Measurements from ENCODE around the gene CHST11. TPM values are rescaled to one million over a fixed set of nuclear protein-coding genes. Genes with fewer than 3 reads are reported as not detected.

The CHST11 gene
- total RNA-seq, 1 experiment from 2014 or later: 1.1 TPM

- BruUV-seq (replicated peaks): no TSS peak
- ChIA-PET POLR2A (ENCODE audit: low non-redundant PET) (interaction anchor here (0.6 kb wide), 1 partner anchor 16 kb away, joined by 3 read pairs; no protein-coding TSS in a partner anchor), CTCF (no interaction called here)
- H3K27me3 ChIP-seq (replicated peaks; ENCODE audit: insufficient read depth, low read depth, low read length, poor library complexity): no peaks in the 10 kb centered on the region
- H3K36me3 ChIP-seq (ENCODE audit: insufficient read depth, low read length, poor library complexity, severe bottlenecking): no peaks in the 10 kb centered on the region
- no peak for DNase-seq (ENCODE audit: low spot score)
- no peak overlapping the region for H3K4me3 ChIP-seq (ENCODE audit: low read depth, low read length, poor library complexity, severe bottlenecking)
- intact Hi-C loops (cut with micrococcal nuclease; ENCODE audit: unreplicated experiment): no loop called here
- TF ChIP-seq EZH2 (IDR thresholded peaks at IDR 0.05; ENCODE audit: borderline replicate concordance, low read depth, low read length, poor library complexity, severe bottlenecking) (no peak), CTCF (conservative IDR thresholded peaks at IDR 0.05; ENCODE audit: low read depth, low read length) (no peak)
- H3K4me1 ChIP-seq (ENCODE audit: insufficient read depth, low read length, poor library complexity, severe bottlenecking): no peaks in the 10 kb centered on the region
- no peaks in the 10 kb centered on the region for H3K9me3 ChIP-seq (ENCODE audit: low read depth, low read length, poor library complexity, severe bottlenecking)
- no peak overlapping the region for H3K27ac ChIP-seq (ENCODE audit: low read depth, low read length, poor library complexity, severe bottlenecking)
Measured at GRCh38 chr12:104634852-104635251, 178.1 kb downstream of the CHST11 start.

DNA sequence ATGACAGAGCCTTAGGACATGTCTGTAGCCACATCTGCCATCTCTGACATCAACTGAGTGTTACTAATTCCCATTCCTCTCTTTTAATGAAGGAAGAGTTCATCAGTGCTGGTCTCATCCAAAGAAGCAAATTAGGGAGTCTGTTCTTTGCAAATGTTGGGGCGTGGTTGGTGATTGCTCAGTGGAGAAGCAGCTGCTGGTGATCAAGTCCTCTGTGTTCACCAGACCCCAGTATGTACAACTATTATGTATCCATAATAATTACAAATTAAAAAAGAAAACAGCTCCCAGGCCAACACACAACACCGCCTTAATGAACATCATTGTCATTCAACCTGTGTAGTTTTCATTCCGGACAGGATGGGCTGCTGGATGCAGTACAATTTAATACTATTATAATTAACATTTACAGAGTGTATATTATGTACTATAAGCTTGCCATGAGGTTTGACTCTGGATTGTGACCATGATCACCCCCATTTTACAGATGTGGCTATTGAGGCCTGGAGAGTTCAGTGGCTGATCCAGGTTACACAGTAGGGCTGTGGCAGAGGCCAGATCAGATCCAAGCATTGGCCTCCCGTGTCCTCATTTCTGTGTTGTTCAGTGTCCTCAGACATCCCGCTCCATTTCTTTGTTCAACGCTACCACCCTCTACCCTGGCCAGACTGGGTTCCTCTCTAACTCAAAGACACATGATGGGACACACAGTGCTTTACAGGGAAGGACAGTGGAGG lies 179.0 kb downstream of the CHST11 start:
- BruUV-seq (replicated peaks): no TSS peak
- ChIA-PET POLR2A (ENCODE audit: low non-redundant PET) (no interaction called here), CTCF (no interaction called here)
- TF ChIP-seq EZH2 (IDR thresholded peaks at IDR 0.05; ENCODE audit: borderline replicate concordance, low read depth, low read length, poor library complexity, severe bottlenecking) (no peak), CTCF (conservative IDR thresholded peaks at IDR 0.05; ENCODE audit: low read depth, low read length) (no peak)
- Histone ChIP-seq H3K27me3 (replicated peaks; ENCODE audit: insufficient read depth, low read depth, low read length, poor library complexity) (no peaks in the 10 kb centered on the region), H3K9me3 (ENCODE audit: low read depth, low read length, poor library complexity, severe bottlenecking) (no peaks in the 10 kb centered on the region), H3K4me3 (ENCODE audit: low read depth, low read length, poor library complexity, severe bottlenecking) (no peak overlapping the region), H3K27ac (ENCODE audit: low read depth, low read length, poor library complexity, severe bottlenecking) (no peak overlapping the region), H3K36me3 (ENCODE audit: insufficient read depth, low read length, poor library complexity, severe bottlenecking) (no peaks in the 10 kb centered on the region), H3K4me1 (ENCODE audit: insufficient read depth, low read length, poor library complexity, severe bottlenecking) (no peaks in the 10 kb centered on the region)
- no peak for DNase-seq (ENCODE audit: low spot score)
- intact Hi-C loops (cut with micrococcal nuclease; ENCODE audit: unreplicated experiment): no loop called here

DNA sequence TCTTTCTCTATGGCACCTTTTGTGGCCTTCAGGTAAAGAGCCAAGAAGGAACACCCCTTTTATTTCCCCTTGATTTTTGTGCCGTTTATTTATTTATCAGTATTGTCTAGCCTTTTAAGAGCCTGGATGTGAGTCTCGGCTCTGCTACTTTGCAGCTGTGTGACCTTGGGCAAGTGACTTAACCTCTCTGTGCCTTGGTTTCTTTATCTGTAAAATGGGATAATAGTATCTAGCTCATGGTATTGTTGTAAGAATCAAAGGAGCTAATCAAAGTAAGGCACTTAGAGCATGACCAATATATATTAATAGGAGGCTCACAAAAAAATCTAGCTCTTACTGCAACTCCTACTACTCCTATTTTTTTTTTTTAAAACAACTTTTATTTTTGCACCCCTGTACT lies 179.7 kb downstream of the CHST11 start:
- no TSS peak for BruUV-seq (replicated peaks)
- H3K4me3 ChIP-seq (ENCODE audit: low read depth, low read length, poor library complexity, severe bottlenecking): no peak overlapping the region
- H3K27ac ChIP-seq (ENCODE audit: low read depth, low read length, poor library complexity, severe bottlenecking): no peak overlapping the region
- DNase-seq (ENCODE audit: low spot score): no peak
- no peaks in the 10 kb centered on the region for H3K27me3 ChIP-seq (replicated peaks; ENCODE audit: insufficient read depth, low read depth, low read length, poor library complexity)
- intact Hi-C loops (cut with micrococcal nuclease; ENCODE audit: unreplicated experiment): no loop called here
- ChIA-PET POLR2A (ENCODE audit: low non-redundant PET) (no interaction called here), CTCF (no interaction called here)
- H3K4me1 ChIP-seq (ENCODE audit: insufficient read depth, low read length, poor library complexity, severe bottlenecking): no peaks in the 10 kb centered on the region
- H3K9me3 ChIP-seq (ENCODE audit: low read depth, low read length, poor library complexity, severe bottlenecking): no peaks in the 10 kb centered on the region
- TF ChIP-seq CTCF (conservative IDR thresholded peaks at IDR 0.05; ENCODE audit: low read depth, low read length): no peak
- no peak for TF ChIP-seq EZH2 (IDR thresholded peaks at IDR 0.05; ENCODE audit: borderline replicate concordance, low read depth, low read length, poor library complexity, severe bottlenecking)
- H3K36me3 ChIP-seq (ENCODE audit: insufficient read depth, low read length, poor library complexity, severe bottlenecking): no peaks in the 10 kb centered on the region

Measured in A673 (cell line).